HepG2 (cell line): ENCODE results near the gene OTX1. TPM values are rescaled to one million over a fixed set of nuclear protein-coding genes. Genes with fewer than 3 reads are reported as not detected.

Experiments used
- ATAC-seq: fragments of 200-7000 bp; cut with Tn5 transposase; 3 replicates; pipeline ENCODE4 v1.9.1; 2020; ENCODE audit warnings: mild to moderate bottlenecking, moderate library complexity
- BruUV-seq: library from RNA; stranded (reverse); fragments of 400-500 nt; replicated peaks from 2 replicates; lab custom pipeline; 2021; lab: Mats Ljungman, UMichigan
- CTCF ChIA-PET: fragments of 300-600 bp; formaldehyde crosslinking; extraction: SDS; loops from one replicate; lab custom pipeline; 2021; ENCODE audit warnings: low total read pairs, inconsistent platforms, low intra/inter-chr PET ratio; lab: Yijun Ruan, JAX
- POLR2A ChIA-PET: fragments of 350-600 bp; sonication (Branson Sonifier 250); formaldehyde crosslinking; loops from one replicate; lab custom pipeline; 2020; ENCODE audit warnings: antibody characterized with exemption, inconsistent platforms; lab: Yijun Ruan, JAX
- DNase-seq: peaks from one replicate; pipeline ENCODE4 v3.0.0-alpha.2; 2015; ENCODE audit warnings: low spot score
- FAIRE-seq: peaks from 3 replicates; lab custom pipeline; 2011; peaks lifted over from hg19 to GRCh38; lab: Jason Lieb, UNC
- H2AFZ ChIP-seq: one replicate; pipeline ENCODE4 v1.6.1; 2011; ENCODE audit warnings: low read length, inconsistent platforms
- H3K27ac ChIP-seq: fragments of 300-600 bp; 3 replicates; pipeline ENCODE4 v1.8.0; 2011; ENCODE audit warnings: mixed run types, mild to moderate bottlenecking, mixed read lengths, low read length, inconsistent platforms; ENCODE audit not compliant: insufficient read depth; ENCODE audit errors: extremely low read length
- H3K27me3 ChIP-seq, 2 experiments: fragments of 200-600 bp in 1 of 2; 2 replicates in 1 of 2; 3 replicates in 1 of 2; pipeline versions ENCODE4 v1.6.0 to v1.8.0; 2011; ENCODE audit warnings: low read length in 2 of 2, mild to moderate bottlenecking in 2 of 2, moderate library complexity in 2 of 2, inconsistent platforms in 1 of 2; ENCODE audit not compliant: insufficient read depth in 2 of 2, control insufficient read depth in 1 of 2
- H3K36me3 ChIP-seq, 2 experiments: fragments of 200-600 bp in 1 of 2; replicated peaks in 1 of 2; 2 replicates in 1 of 2; 3 replicates in 1 of 2; pipeline versions ENCODE4 v1.5.1 to v1.8.0; 2011; ENCODE audit warnings: low read length in 2 of 2, inconsistent platforms in 1 of 2; ENCODE audit not compliant: insufficient read depth in 2 of 2, control insufficient read depth in 1 of 2
- H3K4me1 ChIP-seq: 2 replicates; pipeline ENCODE4 v1.5.1; 2012; ENCODE audit warnings: low read length, inconsistent platforms; ENCODE audit not compliant: insufficient read depth
- H3K4me2 ChIP-seq: 2 replicates; pipeline ENCODE4 v1.6.0; 2011; ENCODE audit warnings: low read depth, low read length, inconsistent platforms
- H3K4me3 ChIP-seq, 3 experiments: fragments of 200-600 bp in 1 of 3; sonication (generic), shearing (Covaris generic) in 1 of 3; replicated peaks in 1 of 3; 2 replicates each; pipeline ENCODE4 v1.5.1; 2011 to 2016; ENCODE audit warnings: low read length in 3 of 3, inconsistent platforms in 2 of 3, low read depth in 2 of 3, mild to moderate bottlenecking in 2 of 3, control low read depth in 1 of 3, mixed read lengths in 1 of 3; ENCODE audit not compliant: insufficient read depth in 1 of 3
- H3K79me2 ChIP-seq: one replicate; pipeline ENCODE4 v1.6.1; 2011; ENCODE audit warnings: low read length, inconsistent platforms; ENCODE audit not compliant: insufficient read depth
- H3K9ac ChIP-seq: 2 replicates; pipeline ENCODE4 v1.6.0; 2011; ENCODE audit warnings: mild to moderate bottlenecking, low read depth, low read length, inconsistent platforms; ENCODE audit not compliant: insufficient read depth
- H3K9me3 ChIP-seq: 2 replicates; pipeline ENCODE4 v1.5.1; 2012; ENCODE audit warnings: mild to moderate bottlenecking, low read length
- H4K20me1 ChIP-seq: 2 replicates; pipeline ENCODE4 v1.6.0; 2011; ENCODE audit warnings: inconsistent platforms, mild to moderate bottlenecking, low read length, moderate library complexity; ENCODE audit not compliant: insufficient read depth
- AFF4 ChIP-seq: sonication (generic); formaldehyde crosslinking; IDR thresholded peaks from 2 replicates; pipeline ENCODE4 v1.4.0; 2020; ENCODE audit warnings: missing genetic modification reagents
- BHLHE40 ChIP-seq: IDR thresholded peaks from 2 replicates; pipeline ENCODE4 v1.6.1; 2011; ENCODE audit warnings: low read length, improper control_type of control experiment
- HNF4A ChIP-seq: sonication (generic); formaldehyde crosslinking; IDR thresholded peaks from 2 replicates; pipeline ENCODE4 v1.4.0; 2020; ENCODE audit warnings: missing genetic modification reagents
- NFE2 ChIP-seq: sonication (generic); formaldehyde crosslinking; IDR thresholded peaks from 2 replicates; pipeline ENCODE4 v1.4.0; 2020; ENCODE audit warnings: missing genetic modification reagents
- POGK ChIP-seq: sonication (generic); formaldehyde crosslinking; conservative IDR thresholded peaks from 2 replicates; pipeline ENCODE4 v1.8.0; 2022; ENCODE audit warnings: mild to moderate bottlenecking, moderate library complexity, missing genetic modification reagents
- ZFP41 ChIP-seq: sonication (generic); formaldehyde crosslinking; IDR thresholded peaks from 2 replicates; pipeline ENCODE4 v1.4.0; 2020; ENCODE audit warnings: mild to moderate bottlenecking, missing genetic modification reagents, borderline replicate concordance
- ZFP82 ChIP-seq: sonication (generic); formaldehyde crosslinking; IDR thresholded peaks from 2 replicates; pipeline ENCODE4 v1.5.1; 2020; ENCODE audit warnings: mild to moderate bottlenecking, missing genetic modification reagents, borderline replicate concordance
- ZMYM4 ChIP-seq: sonication (generic); formaldehyde crosslinking; IDR thresholded peaks from 2 replicates; pipeline ENCODE4 v1.8.1; 2023; ENCODE audit warnings: mild to moderate bottlenecking, missing genetic modification reagents
- ZNF780A ChIP-seq: sonication (generic); formaldehyde crosslinking; IDR thresholded peaks from 2 replicates; pipeline ENCODE4 v1.8.0; 2022; ENCODE audit warnings: mild to moderate bottlenecking, missing genetic modification reagents, moderate library complexity
- ZNF790 ChIP-seq: sonication (generic); formaldehyde crosslinking; IDR thresholded peaks from 2 replicates; pipeline ENCODE4 v1.8.0; 2022; ENCODE audit warnings: missing genetic modification reagents, mild to moderate bottlenecking, borderline replicate concordance
- WGBS: methylation state at CpG from one replicate; pipeline ENCODE4 v1.1.6; 2017; ENCODE audit warnings: low lambda C conversion rate; 5-methylcytosine and 5-hydroxymethylcytosine counted together
- in situ Hi-C: cut with HindIII; loops from 2 replicates; pipeline ENCODE4 v1.10.0; 2017; ENCODE audit warnings: low pct_unique_long_range_greater_than_20kb; ENCODE audit not compliant: extremely low pct_ligation_motif_present
- intact Hi-C: fragments of 100-400 bp; cut with micrococcal nuclease; formaldehyde crosslinking; loops from one replicate; pipeline ENCODE4 v1.10.0; 2022; ENCODE audit not compliant: unreplicated experiment
- polyA plus RNA-seq, 8 experiments: library from polyadenylated mRNA; depleted of rRNA in 3 of 8; stranded (reverse) in 7 of 8; unstranded in 1 of 8; fragments of >200 nt; fragmentation: Illumina TruSeq in 4 of 8; extraction: Trizol in 4 of 8; gene quantifications; 2 replicates each; pipeline versions ENCODE4 v1.2.1 to v1.2.3, GENCODE V29; 2011 to 2016; ENCODE audit warnings: low read depth in 4 of 8, missing spikeins in 1 of 8, mixed read lengths in 1 of 8; ENCODE audit not compliant: insufficient read depth in 1 of 8
- total RNA-seq, 5 experiments: library from RNA; depleted of rRNA; stranded (reverse); fragments of >200 nt; fragmentation: Illumina TruSeq; extraction: Trizol; gene quantifications; 2 replicates each; pipeline ENCODE4 v1.2.3, GENCODE V29; 2016; ENCODE audit warnings: low read depth in 1 of 5

The OTX1 gene
- total and polyA plus RNA-seq, 2 of the 13 experiments (the other 11 are each of a cell fraction or from before 2014, with no cell fraction given), result 1.0 to 5.0 TPM

GRCh38 chr2:63092401-63092800, 41.8 kb downstream of the OTX1 start:
- Histone ChIP-seq H3K4me3 (no peak overlapping the region), H2AFZ (no peak overlapping the region), H4K20me1 (no peaks in the 10 kb centered on the region), H3K79me2 (no peaks in the 10 kb centered on the region), H3K4me1 (peaks cover 4% of the 10 kb centered on the region; the same call in 1 of the 2 replicates), H3K4me2 (no peak overlapping the region), H3K27ac (no peak overlapping the region), H3K36me3 (no peaks in the 10 kb centered on the region), H3K9ac (no peak overlapping the region), H3K27me3 (no peaks in the 10 kb centered on the region; a peak in 1 of 5 replicates), H3K9me3 (no peaks in the 10 kb centered on the region)
- FAIRE-seq (no peak), ATAC-seq (no peak), DNase-seq (no peak)
- 38% methylated on average over 1 of the region's 1 CpG for WGBS
- intact Hi-C loops, result no loop called here
- in situ Hi-C loops, result loop anchor here (25.0 kb wide), 1 partner anchor 195 kb away; no protein-coding TSS in a partner anchor
- ChIA-PET CTCF (no interaction called here), POLR2A (no interaction called here)
- TF ChIP-seq ZFP41 (no peak), HNF4A (CRISPR knock-in tag) (no peak), ZFP82 (CRISPR knock-in tag) (no peak), ZNF780A (CRISPR knock-in tag) (no peak), BHLHE40 (no peak), AFF4 (CRISPR knock-in tag) (no peak), POGK (CRISPR knock-in tag) (no peak), NFE2 (CRISPR knock-in tag) (no peak), ZMYM4 (CRISPR knock-in tag) (no peak), ZNF790 (CRISPR knock-in tag) (no peak)
- no TSS peak for BruUV-seq
